CD14-positive monocyte (primary cell): ENCODE data around the gene PRM2. TPM values are rescaled to one million over a fixed set of nuclear protein-coding genes. Genes with fewer than 3 reads are reported as not detected.
A peak's percentile ranks its signal among the peaks of the same experiment; 100 is the strongest.

Experiments
- DNase-seq, 3 donors: peaks; one replicate each; pipeline ENCODE4 v3.0.0-alpha.2; 2011 to 2022
- H2AFZ ChIP-seq: 2 replicates; pipeline ENCODE4 v1.6.0; 2012; ENCODE audit warnings: mild to moderate bottlenecking, low read depth, low read length, inconsistent platforms; ENCODE audit not compliant: insufficient read depth, poor library complexity, severe bottlenecking
- H3K27ac ChIP-seq, 2 donors: 1 replicate in 1 of 2; 2 replicates in 1 of 2; pipeline ENCODE4 v1.5.1; 2012 to 2013; ENCODE audit warnings: low read length in 2 of 2, control low read depth in 1 of 2, inconsistent platforms in 1 of 2, low read depth in 1 of 2, mild to moderate bottlenecking in 1 of 2
- H3K27me3 ChIP-seq, 2 donors: one replicate each; pipeline versions ENCODE4 v1.6.0 to v1.6.1; 2011 to 2013; ENCODE audit warnings: low read length in 2 of 2; ENCODE audit not compliant: control insufficient read depth in 2 of 2, insufficient read depth in 2 of 2
- H3K36me3 ChIP-seq, 2 donors: replicated peaks in 1 of 2; 1 replicate in 1 of 2; 2 replicates in 1 of 2; pipeline versions ENCODE4 v1.5.1 to v1.6.1; 2012 to 2013; ENCODE audit warnings: low read length in 2 of 2, control low read depth in 1 of 2, inconsistent platforms in 1 of 2, mild to moderate bottlenecking in 1 of 2; ENCODE audit not compliant: insufficient read depth in 2 of 2, control insufficient read depth in 1 of 2
- H3K4me1 ChIP-seq, 2 donors: 1 replicate in 1 of 2; 2 replicates in 1 of 2; pipeline versions ENCODE4 v1.5.1 to v1.6.1; 2012 to 2013; ENCODE audit warnings: low read length in 2 of 2, control low read depth in 1 of 2, inconsistent platforms in 1 of 2, mild to moderate bottlenecking in 1 of 2, moderate library complexity in 1 of 2; ENCODE audit not compliant: insufficient read depth in 2 of 2, control insufficient read depth in 1 of 2
- H3K4me2 ChIP-seq: replicated peaks from 2 replicates; pipeline ENCODE3; 2012; ENCODE audit warnings: low read length, moderate library complexity, mild to moderate bottlenecking; ENCODE audit not compliant: poor library complexity, severe bottlenecking; ENCODE audit errors: extremely low read depth
- H3K4me3 ChIP-seq, 3 experiments: fragments of 200-600 bp in 1 of 3; sonication (generic) in 1 of 3; replicated peaks in 1 of 3; 1 replicate in 2 of 3; 2 replicates in 1 of 3; pipeline ENCODE4 v1.5.1; 2011 to 2013; ENCODE audit warnings: low read length in 3 of 3, mild to moderate bottlenecking in 3 of 3, control low read depth in 2 of 3, low read depth in 2 of 3, inconsistent platforms in 1 of 3, moderate library complexity in 1 of 3
- H3K79me2 ChIP-seq: 2 replicates; pipeline ENCODE4 v1.6.0; 2012; ENCODE audit warnings: mild to moderate bottlenecking, control low read depth, inconsistent platforms, low read length, moderate library complexity; ENCODE audit not compliant: insufficient read depth
- H3K9ac ChIP-seq: 2 replicates; pipeline ENCODE4 v1.6.0; 2017; ENCODE audit warnings: low read length, mild to moderate bottlenecking; ENCODE audit not compliant: insufficient read depth, poor library complexity, severe bottlenecking
- H3K9me3 ChIP-seq, 2 donors: replicated peaks in 1 of 2; 1 replicate in 1 of 2; 2 replicates in 1 of 2; pipeline versions ENCODE4 v1.5.1 to v1.6.1; 2012 to 2013; ENCODE audit warnings: low read length in 2 of 2, control low read depth in 1 of 2; ENCODE audit not compliant: control insufficient read depth in 1 of 2, insufficient read depth in 1 of 2
- H4K20me1 ChIP-seq: 2 replicates; pipeline ENCODE4 v1.6.0; 2012; ENCODE audit warnings: mild to moderate bottlenecking, low read length, control low read depth, moderate library complexity; ENCODE audit not compliant: insufficient read depth
- H3K27ac Mint-ChIP-seq, 7 donors: one replicate each; pipeline ENCODE4 v1.8.0; 2020; ENCODE audit warnings: mild to moderate bottlenecking in 7 of 7, mixed read lengths in 7 of 7, moderate library complexity in 6 of 7, inconsistent platforms in 2 of 7
- H3K27me3 Mint-ChIP-seq, 3 donors: one replicate each; pipeline ENCODE4 v1.8.0; 2021 to 2022; ENCODE audit warnings: low read depth in 3 of 3, mild to moderate bottlenecking in 3 of 3, mixed read lengths in 3 of 3, moderate library complexity in 3 of 3, inconsistent platforms in 1 of 3
- H3K36me3 Mint-ChIP-seq, 2 donors: one replicate each; pipeline ENCODE4 v1.8.0; 2020; ENCODE audit warnings: mixed read lengths in 2 of 2, inconsistent platforms in 1 of 2, mild to moderate bottlenecking in 1 of 2
- H3K4me1 Mint-ChIP-seq: one replicate; pipeline ENCODE4 v1.8.0; 2020; ENCODE audit warnings: mild to moderate bottlenecking, mixed read lengths
- H3K4me3 Mint-ChIP-seq, 2 donors: one replicate each; pipeline ENCODE4 v1.8.0; 2020; ENCODE audit warnings: mild to moderate bottlenecking in 2 of 2, mixed read lengths in 2 of 2, moderate library complexity in 1 of 2
- H3K9me3 Mint-ChIP-seq, 7 donors: one replicate each; pipeline ENCODE4 v1.8.0; 2020 to 2022; ENCODE audit warnings: mixed read lengths in 7 of 7, mild to moderate bottlenecking in 6 of 7, moderate library complexity in 6 of 7, inconsistent platforms in 2 of 7
- CTCF ChIP-seq: fragments of 200-600 bp; IDR thresholded peaks from one replicate; pipeline ENCODE4 v1.8.0; 2022; ENCODE audit warnings: antibody characterized with exemption, mild to moderate bottlenecking
- WGBS: methylation state at CpG from one replicate; pipeline ENCODE4 v1.1.5; 2013; ENCODE audit warnings: missing lambda C conversion rate; ENCODE audit not compliant: insufficient coverage; 5-methylcytosine and 5-hydroxymethylcytosine counted together
- intact Hi-C, 2 donors: fragments of 100-400 bp; cut with micrococcal nuclease; formaldehyde crosslinking; loops; one replicate each; pipeline versions ENCODE4 v1.15.0 to v1.15.1; 2023
- polyA plus RNA-seq, 3 donors: library from polyadenylated mRNA; depleted of rRNA in 1 of 3; unstranded in 2 of 3; stranded (reverse) in 1 of 3; fragments of 300-500 nt in 2 of 3; fragments of >200 nt in 1 of 3; fragmentation: Illumina TruSeq in 2 of 3; gene quantifications; 1 replicate in 2 of 3; 2 replicates in 1 of 3; pipeline ENCODE4 v1.2.3, GENCODE V29; 2012 to 2021

The PRM2 gene
- polyA plus RNA-seq, 3 donors: not detected

GRCh38 chr16:11256661-11257130 is 19.6 kb downstream of the PRM2 start:
- intact Hi-C loops: loop anchor here (2.0 to 10.0 kb wide), 5 partner anchors 52 to 288 kb away; partner anchors contain the start of gene RMI2 (in 1 of the 2)
- Histone ChIP-seq H3K4me2 (peak overlapping the region; percentile 89), H3K9ac (peak overlapping the region; percentile 86), H3K4me1 (peaks cover 30 to 44% of the 10 kb centered on the region in 2 donors), H2AFZ (peak overlapping the region; percentile 90), H3K4me3 (peak overlapping the region; percentile 69 to 96 (median 86)), H3K79me2 (no peaks in the 10 kb centered on the region), H3K27me3 (peaks cover 0 to 23% of the 10 kb centered on the region in 2 donors), H3K36me3 (no peaks in the 10 kb centered on the region), H4K20me1 (peaks cover 3% of the 10 kb centered on the region), H3K9me3 (no peaks in the 10 kb centered on the region), H3K27ac (peak overlapping the region; percentile 91 to 92)
- peaks cover 38% of the 10 kb centered on the region for H3K4me1 Mint-ChIP-seq
- TF ChIP-seq CTCF: no peak
- H3K27me3 Mint-ChIP-seq: peaks cover 42 to 73% (median 42%) of the 10 kb centered on the region in 3 donors
- 0% methylated on average over 29 of the region's 32 CpGs for WGBS
- H3K27ac Mint-ChIP-seq: peak overlapping the region; percentile 95 to 99 (median 97)
- peak overlapping the region; percentile 94 to 96 for H3K4me3 Mint-ChIP-seq
- H3K9me3 Mint-ChIP-seq: peaks cover 0 to 3% (median 0%) of the 10 kb centered on the region in 7 donors
- peaks cover 5% of the 10 kb centered on the region in 2 donors for H3K36me3 Mint-ChIP-seq
- DNase-seq: peak in 2 of 3 donors; percentile 36 to 45

- peaks cover 30 to 44% of the 10 kb centered on the region in 2 donors for H3K4me1 ChIP-seq
- no peaks in the 10 kb centered on the region for H3K36me3 ChIP-seq
- H3K27me3 ChIP-seq: peaks cover 0 to 23% of the 10 kb centered on the region in 2 donors
- no peaks in the 10 kb centered on the region for H3K9me3 ChIP-seq
- peak; percentile 96 for TF ChIP-seq CTCF
- Mint-ChIP-seq H3K27ac (peak within 1 kb of the TSS; percentile 95 to 99 (median 97)), H3K4me1 (peaks cover 38% of the 10 kb centered on the region), H3K27me3 (peaks cover 38 to 71% (median 45%) of the 10 kb centered on the region in 3 donors), H3K36me3 (peaks cover 5% of the 10 kb centered on the region in 2 donors), H3K9me3 (peaks cover 0 to 3% (median 0%) of the 10 kb centered on the region in 7 donors), H3K4me3 (peak within 1 kb of the TSS; percentile 94 to 96)
- peak within 1 kb of the TSS; percentile 90 for H2AFZ ChIP-seq
- intact Hi-C loops: loop anchor here (1.0 to 10.0 kb wide), 6 partner anchors 51 to 287 kb away; partner anchors contain the start of gene RMI2 (in 1 of the 2)
- peak within 1 kb of the TSS; percentile 89 for H3K4me2 ChIP-seq
- peak; percentile 69 to 80 (median 69) for DNase-seq
- H3K27ac ChIP-seq: peak within 1 kb of the TSS; percentile 91 to 92
- peak within 1 kb of the TSS; percentile 86 for H3K9ac ChIP-seq
- no peaks in the 10 kb centered on the region for H3K79me2 ChIP-seq
- H4K20me1 ChIP-seq: peaks cover 3% of the 10 kb centered on the region
- H3K4me3 ChIP-seq: peak within 1 kb of the TSS; percentile 69 to 96 (median 86)
- under 1% methylated on average over 91 of the region's 100 CpGs for WGBS
Observed at GRCh38 chr16:11255737-11256660, 20.3 kb downstream of the PRM2 start, which contains the start of gene SOCS1. SOCS1 (minus strand) TSS chr16:11256204; CDS start chr16:11255478, 726 bp downstream.
